Measurements from ENCODE around the gene LRRC3. TPM values are rescaled to one million over a fixed set of nuclear protein-coding genes. Genes with fewer than 3 reads are reported as not detected.

LRRC3 gene
- total and polyA plus RNA-seq, 2 of the 8 experiments (the other 6 are each of a cell fraction or from before 2014, with no cell fraction given) = 3.1 to 5.4 TPM

GRCh38 chr21:44450999-44451398, 4.3 kb upstream of the LRRC3 start:
- no peak overlapping the region for H3K9ac ChIP-seq (replicated peaks in 1 of 4; ENCODE audit: extremely low read depth in 1 of 4, low read depth in 3 of 4, low read length in 3 of 4)
- no peak overlapping the region for H3K56ac ChIP-seq (replicated peaks; ENCODE audit: insufficient read length, low read depth, low read length)
- no peaks in the 10 kb centered on the region for H4K20me1 ChIP-seq (replicated peaks in 1 of 2; ENCODE audit: control insufficient read depth in 1 of 2, insufficient read depth in 2 of 2, low read length in 2 of 2)
- H2AK5ac ChIP-seq (ENCODE audit: low read depth, low read length) = no peak overlapping the region
- H3K9me3 ChIP-seq (ENCODE audit: insufficient read depth in 2 of 2, low read depth in 1 of 2, low read length in 1 of 2) = no peaks in the 10 kb centered on the region
- H2BK15ac ChIP-seq (ENCODE audit: low read length) = no peak overlapping the region
- CTCF ChIA-PET (ENCODE audit: partially characterized antibody) = interaction anchor here (1.1 to 1.8 kb wide), 2 partner anchors 9 to 113 kb away, joined by 3 to 4 read pairs; no protein-coding TSS in a partner anchor
- H3K4me3 ChIP-seq (ENCODE audit: extremely low read depth in 1 of 4, insufficient read depth in 2 of 4, low read depth in 3 of 4, low read length in 4 of 4) = no peak overlapping the region
- POLR2A ChIA-PET (ENCODE audit: partially characterized antibody) = no interaction called here
- H3K4me1 ChIP-seq (replicated peaks in 1 of 4; ENCODE audit: control insufficient read depth in 3 of 4, insufficient read depth in 4 of 4, low read length in 3 of 4) = peaks cover 0 to 2% (median under 1%) of the 10 kb centered on the region in 4 experiments; a peak in 1 of 7 replicates
- no peak overlapping the region for H2AFZ ChIP-seq (ENCODE audit: low read length)
- no peak overlapping the region for H3K4ac ChIP-seq (replicated peaks; ENCODE audit: insufficient read length, low read depth, low read length)
- no peak overlapping the region for H4K8ac ChIP-seq (ENCODE audit: extremely low read depth, insufficient read depth, low read length)
- H2BK120ac ChIP-seq (replicated peaks; ENCODE audit: low read depth, low read length) = no peak overlapping the region
- H4K91ac ChIP-seq (replicated peaks; ENCODE audit: insufficient read length, low read length) = no peak overlapping the region
- no peaks in the 10 kb centered on the region for H3K79me2 ChIP-seq (ENCODE audit: control insufficient read depth in 1 of 2, insufficient read depth in 2 of 2, low read length in 2 of 2)
- peaks cover 0 to 1% (median under 1%) of the 10 kb centered on the region in 4 experiments; a peak in 3 of 7 replicates for H3K27me3 ChIP-seq (replicated peaks in 1 of 4; ENCODE audit: control insufficient read depth in 3 of 4, extremely low read depth in 1 of 4, insufficient read depth in 3 of 4, low read length in 3 of 4)
- no peak for FAIRE-seq
- no peak overlapping the region for H3K18ac ChIP-seq (ENCODE audit: extremely low read depth, low read length)
- H3K14ac ChIP-seq (ENCODE audit: insufficient read length) = no peak overlapping the region
- no peak overlapping the region for H3K23ac ChIP-seq (ENCODE audit: insufficient read length)
- 86% methylated on average over 14 of the region's 14 CpGs; no CpG with 5 or more reads in 1 of the 2 experiments for WGBS, 2 experiments (ENCODE audit: extremely low coverage in 1 of 2, insufficient coverage in 1 of 2, insufficient read length in 1 of 2, insufficient replicate concordance in 2 of 2, low coverage in 1 of 2, low lambda C conversion rate in 2 of 2, missing lambda C conversion rate in 1 of 2)
- no peak overlapping the region for H3K27ac ChIP-seq (ENCODE audit: low read depth, low read length)
- H2BK12ac ChIP-seq (ENCODE audit: low read depth, low read length) = no peak overlapping the region
- H3K36me3 ChIP-seq (ENCODE audit: control insufficient read depth in 2 of 4, insufficient read depth in 4 of 4, low read length in 3 of 4) = no peaks in the 10 kb centered on the region
- DNase-seq (ENCODE audit: low read depth in 1 of 2, low spot score in 2 of 2) = no peak
- peaks cover 2% of the 10 kb centered on the region; the same call in 1 of the 2 replicates for H3K23me2 ChIP-seq (ENCODE audit: low read depth, low read length)
- no peak for TF ChIP-seq TEAD4 (IDR thresholded peaks at IDR 0.05; ENCODE audit: low read depth, low read length)
- no peak for TF ChIP-seq RXRA (IDR thresholded peaks at IDR 0.05; ENCODE audit: insufficient read depth, low read depth, low read length)
- TF ChIP-seq ASH2L (IDR thresholded peaks at IDR 0.05; ENCODE audit: low read length) = no peak
- TF ChIP-seq CTBP2 (IDR thresholded peaks at IDR 0.05; ENCODE audit: borderline replicate concordance, insufficient read depth, insufficient read length, low read length) = no peak
- no peak for TF ChIP-seq RFX5 (IDR thresholded peaks at IDR 0.05; ENCODE audit: borderline replicate concordance, low read depth, low read length)
- no peak for TF ChIP-seq SRF (IDR thresholded peaks at IDR 0.05; ENCODE audit: low read depth, low read length)
- TF ChIP-seq SAP30 (IDR thresholded peaks at IDR 0.05; ENCODE audit: insufficient read depth, insufficient replicate concordance, low read length) = no peak
- TF ChIP-seq, protein P1, sequence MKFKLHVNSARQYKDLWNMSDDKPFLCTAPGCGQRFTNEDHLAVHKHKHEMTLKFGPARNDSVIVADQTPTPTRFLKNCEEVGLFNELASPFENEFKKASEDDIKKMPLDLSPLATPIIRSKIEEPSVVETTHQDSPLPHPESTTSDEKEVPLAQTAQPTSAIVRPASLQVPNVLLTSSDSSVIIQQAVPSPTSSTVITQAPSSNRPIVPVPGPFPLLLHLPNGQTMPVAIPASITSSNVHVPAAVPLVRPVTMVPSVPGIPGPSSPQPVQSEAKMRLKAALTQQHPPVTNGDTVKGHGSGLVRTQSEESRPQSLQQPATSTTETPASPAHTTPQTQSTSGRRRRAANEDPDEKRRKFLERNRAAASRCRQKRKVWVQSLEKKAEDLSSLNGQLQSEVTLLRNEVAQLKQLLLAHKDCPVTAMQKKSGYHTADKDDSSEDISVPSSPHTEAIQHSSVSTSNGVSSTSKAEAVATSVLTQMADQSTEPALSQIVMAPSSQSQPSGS (IDR thresholded peaks at IDR 0.05; ENCODE audit: low read length) = no peak
- no peak for TF ChIP-seq CBX8 (IDR thresholded peaks at IDR 0.05; ENCODE audit: borderline replicate concordance, low read depth, low read length)
- H2BK5ac ChIP-seq (ENCODE audit: low read depth, low read length) = no peak overlapping the region
- H3K4me2 ChIP-seq (ENCODE audit: insufficient read depth in 1 of 2, low read depth in 2 of 2, low read length in 2 of 2) = no peak overlapping the region
- H3K79me1 ChIP-seq (ENCODE audit: low read depth, low read length) = no peaks in the 10 kb centered on the region
- no peak overlapping the region for H4K5ac ChIP-seq (ENCODE audit: insufficient read length, low read depth, low read length)
- H2BK20ac ChIP-seq (ENCODE audit: low read length) = no peak overlapping the region

All from H1 (cell line).